Activated T-cell treated with anti-CD3 and anti-CD28 coated beads, Interleukin-2, amount 50 U/mL, for 72 hours (primary cell): ENCODE data around the gene MYBPH. TPM values are rescaled to one million over a fixed set of nuclear protein-coding genes. Genes with fewer than 3 reads are reported as not detected.

Experiments
- ATAC-seq, 2 donors: fragments of 150-1000 bp; cut with Tn5 transposase; replicated peaks in 1 of 2; 2 replicates each; pipeline ENCODE4 v1.10.0; 2021; ENCODE audit warnings: moderate library complexity in 2 of 2, mild to moderate bottlenecking in 1 of 2
- DNase-seq, 2 donors: peaks; one replicate each; pipeline ENCODE4 v3.0.0; 2021 to 2022; ENCODE audit warnings: mixed read lengths in 1 of 2
- H3K27ac Mint-ChIP-seq: one replicate; pipeline ENCODE4 v1.8.0; 2022; ENCODE audit warnings: mild to moderate bottlenecking, moderate library complexity, mixed read lengths
- H3K27me3 Mint-ChIP-seq: one replicate; pipeline ENCODE4 v1.8.0; 2022; ENCODE audit warnings: low read depth, mixed read lengths
- H3K36me3 Mint-ChIP-seq, 2 donors: one replicate each; pipeline ENCODE4 v1.8.0; 2022; ENCODE audit warnings: mixed read lengths in 2 of 2, mild to moderate bottlenecking in 1 of 2; ENCODE audit not compliant: insufficient read depth in 2 of 2
- H3K4me1 Mint-ChIP-seq: one replicate; pipeline ENCODE4 v1.8.0; 2022; ENCODE audit warnings: low read depth, mixed read lengths
- H3K4me3 Mint-ChIP-seq, 2 donors: one replicate each; pipeline ENCODE4 v1.8.0; 2022; ENCODE audit warnings: mild to moderate bottlenecking in 2 of 2, mixed read lengths in 2 of 2, moderate library complexity in 2 of 2
- H3K9me3 Mint-ChIP-seq, 2 donors: one replicate each; pipeline ENCODE4 v1.8.0; 2022; ENCODE audit warnings: mixed read lengths in 2 of 2
- total RNA-seq, 2 donors: library from RNA; stranded (reverse); gene quantifications; one replicate each; pipeline ENCODE4 v1.2.3, GENCODE V29; 2022

MYBPH gene
- total RNA-seq, 2 donors from 2014 or later, result not detected

DNA sequence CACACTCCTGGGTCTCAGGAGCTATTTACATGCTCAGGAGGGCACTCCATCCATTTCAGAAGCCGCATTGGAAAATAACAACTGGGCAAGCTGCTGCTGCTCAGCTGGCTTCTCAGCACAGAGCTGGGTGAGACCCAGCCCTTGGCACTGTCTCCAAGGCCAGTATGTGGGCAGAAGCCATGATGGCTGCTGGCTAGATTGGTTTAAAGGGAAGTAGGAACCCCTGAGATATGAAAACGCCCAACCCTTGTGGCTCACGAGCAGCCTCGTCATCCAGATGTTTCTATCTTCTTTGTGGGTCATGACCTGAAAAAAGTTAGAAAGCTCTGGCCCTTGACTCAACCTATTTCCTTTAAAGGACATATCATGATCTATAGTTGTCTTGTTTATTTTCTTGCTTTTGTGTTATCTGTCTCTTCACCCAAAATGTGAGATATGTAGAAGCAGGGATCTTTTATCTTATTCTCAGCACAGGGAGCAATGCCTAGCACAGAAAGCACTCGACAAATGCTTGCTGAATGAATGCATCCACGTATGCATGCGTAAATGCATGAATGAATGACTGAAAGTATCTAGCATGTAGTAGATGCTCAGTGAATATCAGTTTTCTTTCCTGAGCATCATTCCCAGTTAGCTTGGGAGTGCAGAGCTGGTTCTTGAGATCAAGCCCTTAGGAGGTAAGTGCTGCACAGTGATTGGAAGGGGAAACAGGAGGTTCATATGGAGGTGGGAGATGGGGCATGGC lies 11.6 kb downstream of the MYBPH start:
- Mint-ChIP-seq H3K4me1 (no peaks in the 10 kb centered on the region), H3K36me3 (no peaks in the 10 kb centered on the region), H3K27me3 (peaks cover 13% of the 10 kb centered on the region), H3K27ac (no peak overlapping the region), H3K9me3 (peaks cover 0 to 1% of the 10 kb centered on the region in 2 donors), H3K4me3 (no peak overlapping the region)
- ATAC-seq (no peak), DNase-seq (no peak)

DNA sequence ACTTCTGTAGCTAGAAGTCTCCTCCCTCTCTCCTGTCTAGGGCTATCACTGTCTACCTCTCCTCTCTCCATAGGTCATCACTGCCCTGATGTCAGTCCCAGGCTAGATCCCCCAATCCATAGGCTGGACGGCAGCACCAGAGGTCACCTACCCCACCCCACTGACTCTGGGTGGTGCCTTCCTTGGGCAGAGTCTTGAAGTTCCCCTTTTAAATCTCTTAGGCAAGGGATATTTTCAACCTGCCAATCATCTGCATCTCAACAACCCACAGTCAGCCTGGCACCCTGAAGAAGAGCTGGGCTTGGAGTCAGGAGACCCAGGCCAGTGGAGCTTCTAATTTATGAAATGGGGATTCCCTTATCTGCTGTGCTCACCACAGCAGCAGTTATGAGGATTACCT lies 13.2 kb downstream of the MYBPH start:
- Mint-ChIP-seq H3K9me3 (peaks cover 5% of the 10 kb centered on the region in 2 donors), H3K27me3 (peaks cover 23% of the 10 kb centered on the region), H3K4me1 (no peaks in the 10 kb centered on the region), H3K27ac (no peak overlapping the region), H3K36me3 (peaks cover 0 to 4% of the 10 kb centered on the region in 2 donors), H3K4me3 (no peak overlapping the region)
- DNase-seq (no peak), ATAC-seq (no peak)

- Mint-ChIP-seq H3K4me3 (no peak overlapping the region), H3K27ac (no peak overlapping the region), H3K9me3 (peaks cover 5% of the 10 kb centered on the region in 2 donors), H3K27me3 (peaks cover 23% of the 10 kb centered on the region), H3K4me1 (no peaks in the 10 kb centered on the region), H3K36me3 (peaks cover 0 to 4% of the 10 kb centered on the region in 2 donors)
- ATAC-seq (no peak), DNase-seq (no peak)
These were observed 13.9 kb downstream of the MYBPH start for GRCh38 chr1:203161703-203162102.

DNA sequence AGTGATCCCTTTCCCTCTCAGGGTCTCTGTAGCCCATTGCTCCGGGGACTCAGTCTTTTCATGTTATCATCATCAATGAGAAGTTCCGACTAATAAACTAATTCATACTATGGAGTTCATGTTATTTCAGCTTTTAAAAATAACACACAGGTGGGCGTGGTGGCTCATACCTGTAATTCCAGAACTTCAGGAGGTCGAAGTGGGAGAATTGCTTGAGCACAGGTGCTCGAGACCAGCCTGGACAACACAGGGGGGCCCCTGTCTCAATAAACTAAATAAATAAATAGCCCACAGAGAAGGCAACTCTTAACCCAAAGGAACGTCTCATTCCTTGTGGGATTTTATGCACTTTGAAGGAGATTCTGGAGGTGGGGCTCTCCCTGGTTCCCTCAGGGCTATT lies 14.5 kb downstream of the MYBPH start:
- Mint-ChIP-seq H3K36me3 (peaks cover 0 to 4% of the 10 kb centered on the region in 2 donors), H3K4me1 (no peaks in the 10 kb centered on the region), H3K9me3 (peaks cover 5% of the 10 kb centered on the region in 2 donors), H3K4me3 (no peak overlapping the region), H3K27me3 (peaks cover 23% of the 10 kb centered on the region), H3K27ac (no peak overlapping the region)
- DNase-seq (no peak), ATAC-seq (no peak)

DNA sequence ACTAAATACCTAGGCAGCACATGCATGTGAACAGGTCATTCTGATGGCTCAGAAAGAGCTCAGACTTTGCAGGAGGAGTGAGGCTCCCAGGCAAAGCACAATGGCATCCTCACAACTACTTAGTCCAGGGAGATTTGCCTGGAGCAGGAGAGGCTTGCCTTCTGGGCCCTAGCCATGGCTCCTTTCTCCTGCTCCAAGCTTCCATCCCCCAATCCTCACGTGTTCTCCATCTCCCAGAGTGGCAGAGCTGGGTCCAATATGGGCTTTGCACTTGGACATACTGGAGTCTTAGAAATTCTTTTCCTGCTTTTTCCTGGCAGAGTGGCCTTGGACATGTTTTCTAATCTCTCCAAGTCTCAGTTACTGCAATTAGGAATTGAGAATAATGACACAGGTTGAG lies 15.8 kb downstream of the MYBPH start:
- Mint-ChIP-seq H3K9me3 (peaks cover 5% of the 10 kb centered on the region in 2 donors), H3K27me3 (peaks cover 23% of the 10 kb centered on the region), H3K4me3 (no peak overlapping the region), H3K36me3 (peaks cover 0 to 4% of the 10 kb centered on the region in 2 donors), H3K4me1 (no peaks in the 10 kb centered on the region), H3K27ac (no peak overlapping the region)
- DNase-seq (no peak), ATAC-seq (no peak)

DNA sequence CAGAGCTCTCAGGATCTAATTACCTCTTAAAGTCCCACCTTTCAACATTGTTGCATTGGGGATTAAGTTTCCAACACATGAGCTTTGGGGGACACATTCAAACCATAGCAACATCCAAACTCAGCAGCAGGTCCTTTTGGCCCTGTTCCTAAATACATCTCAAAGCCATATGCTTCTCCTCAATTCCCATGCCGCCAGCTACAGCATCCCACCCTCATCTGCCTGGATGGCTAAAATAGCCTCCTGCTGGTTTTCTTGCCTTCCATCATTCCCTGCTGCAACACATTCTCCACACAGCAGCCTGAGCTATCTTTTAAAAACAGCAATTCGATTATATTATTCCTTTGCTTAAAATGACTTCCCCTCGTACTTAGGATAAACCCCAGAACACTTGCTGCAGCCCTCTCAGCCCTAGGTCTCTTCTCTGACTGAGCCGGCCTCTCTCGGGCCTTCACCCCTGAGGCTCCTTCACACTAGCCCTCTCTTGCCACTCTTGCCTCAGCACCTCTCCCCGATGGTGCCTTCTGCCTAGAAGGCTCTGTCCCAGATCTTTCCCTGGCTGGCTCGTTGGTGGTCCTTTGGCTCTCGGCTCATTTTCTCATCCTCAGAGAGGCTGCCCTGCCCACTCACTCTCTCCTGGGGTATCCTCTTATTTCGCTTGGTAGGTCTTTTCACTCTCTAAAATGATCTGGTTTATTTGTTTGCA lies 16.5 kb downstream of the MYBPH start:
- peaks cover 5% of the 10 kb centered on the region in 2 donors for H3K9me3 Mint-ChIP-seq
- H3K27ac Mint-ChIP-seq, result no peak overlapping the region
- H3K4me3 Mint-ChIP-seq, result no peak overlapping the region
- no peaks in the 10 kb centered on the region for H3K4me1 Mint-ChIP-seq
- peaks cover 18% of the 10 kb centered on the region for H3K27me3 Mint-ChIP-seq
- H3K36me3 Mint-ChIP-seq, result peaks cover 0 to 4% of the 10 kb centered on the region in 2 donors
- no peak for ATAC-seq
- DNase-seq, result no peak

- ATAC-seq, result no peak
- peaks cover 17% of the 10 kb centered on the region for H3K27me3 Mint-ChIP-seq
These were observed 17.2 kb downstream of the MYBPH start for GRCh38 chr1:203158423-203158822.

DNA sequence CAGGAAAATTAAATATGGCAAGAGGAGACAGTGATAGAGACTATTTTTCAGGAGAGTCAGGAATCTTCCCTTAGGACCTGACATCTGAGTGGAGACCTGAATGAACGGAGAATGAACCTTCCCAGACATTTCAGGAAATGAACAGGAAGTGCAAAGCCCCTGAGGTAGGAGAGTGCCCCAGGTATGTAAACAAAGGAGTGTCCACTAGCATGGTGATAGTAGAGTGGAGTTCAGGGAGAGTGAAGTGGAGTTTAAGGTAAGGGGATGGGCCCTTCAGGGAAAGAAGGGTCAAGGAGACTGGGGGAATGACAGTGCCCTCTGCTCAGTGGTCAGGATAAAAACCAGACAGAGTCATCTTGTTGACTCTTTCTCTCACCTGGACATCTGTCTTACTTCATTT lies 19.3 kb downstream of the MYBPH start:
- H3K9me3 Mint-ChIP-seq, result peaks cover 5% of the 10 kb centered on the region in 2 donors
- H3K27ac Mint-ChIP-seq, result no peak overlapping the region
- H3K27me3 Mint-ChIP-seq, result peaks cover 10% of the 10 kb centered on the region
- no peak overlapping the region for H3K4me3 Mint-ChIP-seq
- no peaks in the 10 kb centered on the region for H3K4me1 Mint-ChIP-seq
- H3K36me3 Mint-ChIP-seq, result peaks cover 0 to 4% of the 10 kb centered on the region in 2 donors
- ATAC-seq (no peak), DNase-seq (no peak)

More at GRCh38 chr1:203158423-203158822, 17.2 kb downstream of the MYBPH start:
- Mint-ChIP-seq H3K4me3 (no peak overlapping the region), H3K36me3 (peaks cover 0 to 4% of the 10 kb centered on the region in 2 donors), H3K4me1 (no peaks in the 10 kb centered on the region), H3K9me3 (peaks cover 5% of the 10 kb centered on the region in 2 donors), H3K27ac (no peak overlapping the region)
- DNase-seq, result no peak

DNA sequence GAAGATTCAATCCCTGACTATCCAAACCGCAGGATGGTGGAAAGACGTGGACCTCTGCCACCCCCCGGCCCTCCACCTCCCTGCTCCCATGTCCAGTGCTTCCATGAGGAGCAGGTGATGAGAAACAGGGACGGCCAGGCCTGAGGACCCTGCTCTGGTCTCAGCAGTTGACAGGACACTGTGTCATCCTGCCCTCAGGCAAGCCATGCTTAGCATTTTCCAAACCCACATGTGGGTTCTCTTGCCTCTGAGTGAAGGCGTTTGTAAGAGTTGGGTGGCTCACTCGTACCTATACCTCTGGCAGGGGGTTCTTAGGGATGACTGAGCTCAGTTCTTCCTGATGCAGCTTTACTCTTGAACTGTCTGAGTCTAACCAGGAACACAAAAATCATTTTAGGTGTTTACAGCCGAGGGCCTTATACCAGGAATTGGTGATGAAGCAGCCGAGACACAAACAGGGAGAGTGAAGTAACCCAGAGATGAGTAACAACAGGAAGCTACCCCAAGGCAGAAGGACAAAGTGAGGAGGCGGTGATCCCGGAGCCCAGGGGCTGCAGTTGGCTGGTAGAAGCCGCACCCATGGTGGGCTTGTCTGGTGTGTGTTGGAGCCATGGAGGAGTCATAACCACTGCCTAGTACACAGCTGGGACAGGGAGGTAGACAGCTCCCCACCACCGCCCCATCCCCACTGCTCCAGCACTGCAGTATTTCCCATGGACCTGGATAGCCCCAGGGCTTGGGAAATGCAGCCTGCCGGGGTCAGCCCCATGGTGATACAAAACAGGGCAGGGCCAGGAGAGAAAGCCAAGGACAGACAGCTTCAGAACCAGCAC lies 21.4 kb downstream of the MYBPH start:
- peaks cover 3 to 5% of the 10 kb centered on the region in 2 donors for H3K9me3 Mint-ChIP-seq
- no peak overlapping the region for H3K4me3 Mint-ChIP-seq
- H3K36me3 Mint-ChIP-seq, result peaks cover 0 to 4% of the 10 kb centered on the region in 2 donors
- H3K27me3 Mint-ChIP-seq, result peaks cover 10% of the 10 kb centered on the region
- ATAC-seq (no peak), DNase-seq (no peak)
- no peak overlapping the region for H3K27ac Mint-ChIP-seq
- H3K4me1 Mint-ChIP-seq, result no peaks in the 10 kb centered on the region

GRCh38 chr1:203153051-203153988 lies 22.3 kb downstream of the MYBPH start:
- no peak overlapping the region for H3K27ac Mint-ChIP-seq
- DNase-seq, result no peak
- H3K36me3 Mint-ChIP-seq, result peaks cover 0 to 3% of the 10 kb centered on the region in 2 donors
- peaks cover 2% of the 10 kb centered on the region in 2 donors for H3K9me3 Mint-ChIP-seq
- no peak overlapping the region for H3K4me3 Mint-ChIP-seq
- ATAC-seq, result no peak
- no peaks in the 10 kb centered on the region for H3K4me1 Mint-ChIP-seq
- peaks cover 8% of the 10 kb centered on the region for H3K27me3 Mint-ChIP-seq

GRCh38 chr1:203152158-203153034 lies 23.2 kb downstream of the MYBPH start:
- no peak for DNase-seq
- ATAC-seq, result no peak
- Mint-ChIP-seq H3K4me1 (no peaks in the 10 kb centered on the region), H3K27ac (no peak overlapping the region), H3K36me3 (no peaks in the 10 kb centered on the region), H3K27me3 (no peaks in the 10 kb centered on the region), H3K9me3 (no peaks in the 10 kb centered on the region), H3K4me3 (no peak overlapping the region)
